Omental fat pad (tissue), 4 donors: ENCODE measurements around the gene HOXA7. TPM values are rescaled to one million over a fixed set of nuclear protein-coding genes. Genes with fewer than 3 reads are reported as not detected.

ENCODE experiments used
- ATAC-seq: fragments of 150-250 bp; one replicate; pipeline ENCODE4 v1.9.1; 2016; ENCODE audit warnings: mild to moderate bottlenecking, moderate library complexity; ENCODE audit not compliant: low FRiP score
- DNase-seq: peaks from one replicate; pipeline ENCODE4 v3.0.0-alpha.2; 2019; ENCODE audit warnings: low spot score
- total RNA-seq, 4 donors: library from RNA; depleted of rRNA; stranded (reverse); fragments of >200 nt; gene quantifications; one replicate each; pipeline ENCODE4 v1.1.0, GENCODE V29; 2016
- TF ChIP-seq, protein P1 (sequence below), 3 donors: fragments of 450-650 bp; IDR thresholded peaks; one replicate each; pipeline ENCODE4 v1.5.1; 2016 to 2017; ENCODE audit warnings: antibody characterized with exemption in 3 of 3, mild to moderate bottlenecking in 3 of 3, moderate library complexity in 2 of 3

The HOXA7 gene
- total RNA-seq, 4 donors from 2014 or later = 4.6 to 6.1 (median 5.3) TPM

DNA sequence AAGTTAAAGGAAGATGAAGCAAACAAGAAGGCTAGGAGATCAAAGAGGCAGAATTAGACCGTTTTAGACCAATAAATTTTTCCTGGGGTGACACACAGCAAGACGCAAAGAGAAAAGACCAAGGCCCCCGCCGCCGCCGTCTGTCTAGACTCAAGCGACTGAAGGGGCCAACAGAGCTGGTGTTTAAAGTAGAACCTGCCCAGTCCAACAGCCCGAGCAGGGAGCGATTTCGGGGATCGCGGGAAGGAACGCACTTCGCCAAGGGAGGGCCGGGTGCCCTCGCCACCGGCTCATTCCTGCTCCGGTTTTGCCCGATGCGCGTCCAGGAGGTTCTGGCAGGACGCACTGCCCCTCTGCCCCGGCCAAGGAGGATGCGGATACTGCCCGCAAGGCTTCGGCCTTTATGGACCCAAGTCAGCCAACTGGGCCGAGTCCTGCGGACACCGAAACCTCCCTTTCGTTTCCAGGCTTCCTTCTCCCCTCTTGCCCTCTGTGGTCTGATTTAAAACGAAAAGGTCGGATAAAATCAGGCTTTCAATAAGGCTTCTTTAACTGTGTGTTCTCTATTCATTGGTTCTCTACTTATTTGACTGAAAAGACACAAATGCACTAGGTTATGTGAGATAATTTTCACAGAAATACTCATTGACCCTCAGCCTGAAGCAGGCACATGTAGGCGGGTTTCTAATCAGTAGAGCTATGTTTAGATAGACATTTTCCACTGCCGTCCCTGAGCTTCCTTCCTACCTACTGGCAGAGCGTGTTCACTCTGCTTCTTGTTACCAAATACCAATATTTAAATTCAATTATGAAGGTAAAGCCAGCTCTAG is 2.2 kb upstream of the HOXA7 start:
- DNase-seq = peak; percentile 14
- TF ChIP-seq, protein P1, sequence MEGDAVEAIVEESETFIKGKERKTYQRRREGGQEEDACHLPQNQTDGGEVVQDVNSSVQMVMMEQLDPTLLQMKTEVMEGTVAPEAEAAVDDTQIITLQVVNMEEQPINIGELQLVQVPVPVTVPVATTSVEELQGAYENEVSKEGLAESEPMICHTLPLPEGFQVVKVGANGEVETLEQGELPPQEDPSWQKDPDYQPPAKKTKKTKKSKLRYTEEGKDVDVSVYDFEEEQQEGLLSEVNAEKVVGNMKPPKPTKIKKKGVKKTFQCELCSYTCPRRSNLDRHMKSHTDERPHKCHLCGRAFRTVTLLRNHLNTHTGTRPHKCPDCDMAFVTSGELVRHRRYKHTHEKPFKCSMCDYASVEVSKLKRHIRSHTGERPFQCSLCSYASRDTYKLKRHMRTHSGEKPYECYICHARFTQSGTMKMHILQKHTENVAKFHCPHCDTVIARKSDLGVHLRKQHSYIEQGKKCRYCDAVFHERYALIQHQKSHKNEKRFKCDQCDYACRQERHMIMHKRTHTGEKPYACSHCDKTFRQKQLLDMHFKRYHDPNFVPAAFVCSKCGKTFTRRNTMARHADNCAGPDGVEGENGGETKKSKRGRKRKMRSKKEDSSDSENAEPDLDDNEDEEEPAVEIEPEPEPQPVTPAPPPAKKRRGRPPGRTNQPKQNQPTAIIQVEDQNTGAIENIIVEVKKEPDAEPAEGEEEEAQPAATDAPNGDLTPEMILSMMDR (IDR thresholded peaks at IDR 0.05) = no peak
- ATAC-seq = no peak

DNA sequence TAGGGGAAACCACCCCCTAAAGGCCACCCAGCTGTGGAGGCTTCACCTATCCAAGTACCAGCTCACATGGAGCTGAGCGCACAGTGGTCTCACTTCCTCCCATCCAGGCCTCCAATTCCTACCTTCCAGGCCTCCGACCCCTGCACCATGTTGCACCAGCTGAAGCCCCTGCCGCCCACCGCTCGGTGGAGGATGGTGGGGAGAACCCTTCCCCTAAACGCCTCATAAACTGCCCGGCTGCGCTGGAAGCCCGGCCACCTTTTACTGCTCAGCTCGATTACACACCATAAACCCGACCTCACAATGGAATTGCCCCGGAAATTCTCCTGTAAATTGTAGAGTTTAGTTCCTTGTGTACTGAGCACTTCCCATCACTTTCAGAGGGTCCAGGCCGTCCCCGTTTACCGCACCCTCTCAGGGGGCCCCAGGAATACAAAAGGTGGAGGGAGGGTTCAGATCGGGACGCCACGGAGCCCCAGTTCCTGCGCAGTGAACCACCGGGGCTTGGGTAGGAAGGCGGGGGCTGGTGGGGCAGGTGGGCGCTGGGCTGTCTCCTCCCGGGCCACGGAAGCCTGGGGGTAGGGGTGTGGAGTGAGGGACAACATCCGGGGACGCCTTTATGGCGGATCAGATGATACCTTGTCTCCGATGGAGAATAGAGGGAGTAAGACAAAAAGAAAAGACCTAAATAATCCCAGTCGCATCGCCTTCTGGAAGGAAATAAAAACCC is 1.4 kb upstream of the HOXA7 start:
- TF ChIP-seq, protein P1 (IDR thresholded peaks at IDR 0.05) = no peak
- peak; percentile 15 for DNase-seq

DNA sequence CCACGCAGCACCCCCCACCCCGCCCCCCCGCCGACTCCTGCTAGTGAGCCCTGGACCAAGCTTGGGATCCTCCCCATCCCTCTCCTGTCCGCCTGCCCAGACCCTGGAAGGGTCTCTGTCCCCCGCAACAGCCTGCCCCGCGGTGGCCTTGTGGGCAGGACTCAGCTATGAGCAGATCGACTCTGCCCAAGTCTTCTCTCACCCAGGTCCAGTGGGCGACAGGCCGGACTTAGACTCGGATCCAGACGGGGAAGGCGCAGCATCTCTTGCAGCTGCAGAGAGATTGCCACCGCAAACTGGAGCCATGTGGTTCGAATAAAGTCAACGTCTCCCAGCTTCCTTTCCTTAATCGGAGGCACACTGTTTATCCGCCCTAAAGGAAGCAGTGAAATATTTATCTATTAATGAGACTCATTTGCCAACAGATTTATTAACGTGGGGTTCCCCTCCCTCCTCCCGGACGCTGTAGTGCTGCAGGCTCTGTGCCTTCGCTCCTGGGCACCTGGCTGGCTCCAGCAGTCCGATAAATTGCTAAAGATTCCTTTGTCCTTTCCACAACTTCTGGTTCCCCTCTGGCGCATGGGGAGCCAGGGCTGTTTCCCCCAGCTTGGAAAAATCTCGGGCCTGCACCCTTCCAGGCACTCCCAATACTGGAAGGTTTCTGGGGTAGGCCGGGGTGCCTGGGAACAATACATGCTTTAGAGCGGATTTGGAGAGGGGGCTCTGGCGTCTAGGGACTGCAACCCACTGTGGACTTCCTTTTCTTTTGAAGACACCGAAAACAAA is 634 bp upstream of the HOXA7 start:
- peak; percentile 20 for DNase-seq
- ATAC-seq = no peak
- TF ChIP-seq, protein P1 (IDR thresholded peaks at IDR 0.05) = no peak

More for the DNA sequence above, 1.4 kb upstream of the HOXA7 start:
- no peak for ATAC-seq

DNA sequence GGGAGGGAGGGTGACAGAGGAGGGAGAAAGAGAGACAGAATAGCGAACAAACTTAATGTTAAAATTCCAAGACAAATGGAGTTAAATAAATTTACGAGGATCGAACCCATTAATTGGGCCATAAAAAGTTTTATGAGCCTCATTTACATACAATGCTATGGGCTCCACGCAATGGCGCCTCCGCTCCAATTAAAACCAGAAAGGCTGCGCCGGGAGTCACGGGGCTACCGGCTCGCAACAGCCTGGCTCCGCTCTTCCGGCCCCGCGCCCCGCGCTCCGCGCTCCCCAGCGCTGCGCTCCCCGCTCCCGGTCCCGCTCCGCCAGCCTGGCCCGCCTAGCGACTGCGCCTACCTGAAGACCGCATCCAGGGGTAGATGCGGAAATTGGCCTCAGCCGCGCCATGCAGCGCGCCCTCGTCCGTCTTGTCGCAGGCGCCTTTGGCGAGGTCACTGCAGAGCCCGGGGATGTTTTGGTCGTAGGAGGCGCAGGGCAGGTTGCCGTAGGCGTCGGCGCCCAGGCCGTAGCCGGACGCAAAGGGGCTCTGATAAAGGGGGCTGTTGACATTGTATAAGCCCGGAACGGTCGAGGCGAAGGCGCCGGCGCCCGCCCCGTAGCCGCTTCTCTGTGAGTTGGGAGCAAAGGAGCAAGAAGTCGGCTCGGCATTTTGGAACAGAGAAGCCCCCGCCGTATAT is 513 bp downstream of the HOXA7 start:
- TF ChIP-seq, protein P1 (IDR thresholded peaks at IDR 0.05) = no peak
- ATAC-seq (peak; percentile 4), DNase-seq (peak; percentile 21)

DNA sequence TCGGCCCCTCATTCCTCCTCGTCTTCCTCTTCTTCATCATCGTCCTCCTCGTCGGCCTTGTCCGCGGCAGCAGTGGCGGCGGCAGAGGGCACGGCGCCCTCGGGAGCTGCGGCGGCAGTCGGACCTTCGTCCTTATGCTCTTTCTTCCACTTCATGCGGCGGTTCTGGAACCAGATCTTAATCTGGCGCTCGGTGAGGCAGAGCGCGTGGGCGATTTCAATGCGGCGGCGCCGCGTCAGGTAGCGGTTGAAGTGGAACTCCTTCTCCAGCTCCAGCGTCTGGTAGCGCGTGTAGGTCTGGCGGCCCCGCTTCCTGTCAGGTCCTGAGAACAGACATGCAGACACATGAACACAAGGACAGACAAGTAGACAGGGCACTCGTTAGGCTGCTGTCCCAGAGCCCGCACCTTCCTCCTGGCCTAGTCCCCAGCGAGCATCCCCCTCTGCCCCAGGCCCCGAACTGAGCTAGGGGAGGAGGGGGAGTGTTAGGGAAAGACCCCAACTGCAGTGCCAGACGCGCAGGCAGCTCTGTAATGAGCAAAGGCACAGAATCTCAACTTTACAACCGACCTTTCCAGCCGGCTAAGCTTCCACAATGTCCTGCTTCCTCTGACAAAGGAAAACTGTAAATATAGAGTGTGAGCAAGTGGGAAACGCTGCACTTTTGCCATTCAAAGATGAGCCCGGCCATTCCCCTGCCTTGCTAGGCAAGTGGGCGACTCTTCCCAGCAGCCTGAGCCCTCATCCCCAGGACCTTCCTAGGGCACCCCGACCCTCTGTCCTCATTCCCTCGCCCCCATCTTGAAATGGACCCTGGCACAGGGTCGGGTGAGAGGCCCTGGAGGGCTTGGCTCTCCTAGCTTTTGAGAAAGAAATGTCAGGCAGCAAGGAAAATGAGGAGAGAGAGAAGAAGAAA is 1.3 kb downstream of the HOXA7 start:
- TF ChIP-seq, protein P1 (IDR thresholded peaks at IDR 0.05) = no peak
- ATAC-seq = no peak
- DNase-seq = peak; percentile 22
